ENCODE measurements around the gene TBX21. TPM values are rescaled to one million over a fixed set of nuclear protein-coding genes. Genes with fewer than 3 reads are reported as not detected.

TBX21 gene
- total RNA-seq, 1 experiment from 2014 or later = 0.15 TPM

- peak; percentile 27; the same call in 1 of the 2 replicates for TF ChIP-seq PREB (CRISPR knock-in tag; IDR thresholded peaks at IDR 0.05; ENCODE audit: borderline replicate concordance)
- no peak for TF ChIP-seq SOX15 (CRISPR knock-in tag; IDR thresholded peaks at IDR 0.05)
- no peak for TF ChIP-seq ZNF263 (CRISPR knock-in tag; IDR thresholded peaks at IDR 0.05; ENCODE audit: low read depth)
- no peak for TF ChIP-seq ZBTB43 (CRISPR knock-in tag; IDR thresholded peaks at IDR 0.05)
- peak; percentile 53; the same call in 1 of the 2 replicates for TF ChIP-seq FOXK1 (CRISPR knock-in tag; IDR thresholded peaks at IDR 0.05)
- no peak for TF ChIP-seq AFF4 (CRISPR knock-in tag; IDR thresholded peaks at IDR 0.05; ENCODE audit: borderline replicate concordance)
- no peak for TF ChIP-seq ZNF671 (CRISPR knock-in tag; IDR thresholded peaks at IDR 0.05)
- TF ChIP-seq, protein P1, sequence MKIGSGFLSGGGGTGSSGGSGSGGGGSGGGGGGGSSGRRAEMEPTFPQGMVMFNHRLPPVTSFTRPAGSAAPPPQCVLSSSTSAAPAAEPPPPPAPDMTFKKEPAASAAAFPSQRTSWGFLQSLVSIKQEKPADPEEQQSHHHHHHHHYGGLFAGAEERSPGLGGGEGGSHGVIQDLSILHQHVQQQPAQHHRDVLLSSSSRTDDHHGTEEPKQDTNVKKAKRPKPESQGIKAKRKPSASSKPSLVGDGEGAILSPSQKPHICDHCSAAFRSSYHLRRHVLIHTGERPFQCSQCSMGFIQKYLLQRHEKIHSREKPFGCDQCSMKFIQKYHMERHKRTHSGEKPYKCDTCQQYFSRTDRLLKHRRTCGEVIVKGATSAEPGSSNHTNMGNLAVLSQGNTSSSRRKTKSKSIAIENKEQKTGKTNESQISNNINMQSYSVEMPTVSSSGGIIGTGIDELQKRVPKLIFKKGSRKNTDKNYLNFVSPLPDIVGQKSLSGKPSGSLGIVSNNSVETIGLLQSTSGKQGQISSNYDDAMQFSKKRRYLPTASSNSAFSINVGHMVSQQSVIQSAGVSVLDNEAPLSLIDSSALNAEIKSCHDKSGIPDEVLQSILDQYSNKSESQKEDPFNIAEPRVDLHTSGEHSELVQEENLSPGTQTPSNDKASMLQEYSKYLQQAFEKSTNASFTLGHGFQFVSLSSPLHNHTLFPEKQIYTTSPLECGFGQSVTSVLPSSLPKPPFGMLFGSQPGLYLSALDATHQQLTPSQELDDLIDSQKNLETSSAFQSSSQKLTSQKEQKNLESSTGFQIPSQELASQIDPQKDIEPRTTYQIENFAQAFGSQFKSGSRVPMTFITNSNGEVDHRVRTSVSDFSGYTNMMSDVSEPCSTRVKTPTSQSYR (CRISPR knock-in tag; IDR thresholded peaks at IDR 0.05) = peak; percentile 91
- no peak for TF ChIP-seq ZNF423 (CRISPR knock-in tag; IDR thresholded peaks at IDR 0.05)
- TF ChIP-seq NFYB (CRISPR knock-in tag; conservative IDR thresholded peaks at IDR 0.05; ENCODE audit: low read depth) = no peak
- peak; percentile 91 for TF ChIP-seq RELA (CRISPR knock-in tag; IDR thresholded peaks at IDR 0.05; ENCODE audit: borderline replicate concordance)
- TF ChIP-seq CTCF (IDR thresholded peaks at IDR 0.05) = no peak
- TF ChIP-seq NFATC4 (CRISPR knock-in tag; IDR thresholded peaks at IDR 0.05) = no peak
- TF ChIP-seq, protein P2, sequence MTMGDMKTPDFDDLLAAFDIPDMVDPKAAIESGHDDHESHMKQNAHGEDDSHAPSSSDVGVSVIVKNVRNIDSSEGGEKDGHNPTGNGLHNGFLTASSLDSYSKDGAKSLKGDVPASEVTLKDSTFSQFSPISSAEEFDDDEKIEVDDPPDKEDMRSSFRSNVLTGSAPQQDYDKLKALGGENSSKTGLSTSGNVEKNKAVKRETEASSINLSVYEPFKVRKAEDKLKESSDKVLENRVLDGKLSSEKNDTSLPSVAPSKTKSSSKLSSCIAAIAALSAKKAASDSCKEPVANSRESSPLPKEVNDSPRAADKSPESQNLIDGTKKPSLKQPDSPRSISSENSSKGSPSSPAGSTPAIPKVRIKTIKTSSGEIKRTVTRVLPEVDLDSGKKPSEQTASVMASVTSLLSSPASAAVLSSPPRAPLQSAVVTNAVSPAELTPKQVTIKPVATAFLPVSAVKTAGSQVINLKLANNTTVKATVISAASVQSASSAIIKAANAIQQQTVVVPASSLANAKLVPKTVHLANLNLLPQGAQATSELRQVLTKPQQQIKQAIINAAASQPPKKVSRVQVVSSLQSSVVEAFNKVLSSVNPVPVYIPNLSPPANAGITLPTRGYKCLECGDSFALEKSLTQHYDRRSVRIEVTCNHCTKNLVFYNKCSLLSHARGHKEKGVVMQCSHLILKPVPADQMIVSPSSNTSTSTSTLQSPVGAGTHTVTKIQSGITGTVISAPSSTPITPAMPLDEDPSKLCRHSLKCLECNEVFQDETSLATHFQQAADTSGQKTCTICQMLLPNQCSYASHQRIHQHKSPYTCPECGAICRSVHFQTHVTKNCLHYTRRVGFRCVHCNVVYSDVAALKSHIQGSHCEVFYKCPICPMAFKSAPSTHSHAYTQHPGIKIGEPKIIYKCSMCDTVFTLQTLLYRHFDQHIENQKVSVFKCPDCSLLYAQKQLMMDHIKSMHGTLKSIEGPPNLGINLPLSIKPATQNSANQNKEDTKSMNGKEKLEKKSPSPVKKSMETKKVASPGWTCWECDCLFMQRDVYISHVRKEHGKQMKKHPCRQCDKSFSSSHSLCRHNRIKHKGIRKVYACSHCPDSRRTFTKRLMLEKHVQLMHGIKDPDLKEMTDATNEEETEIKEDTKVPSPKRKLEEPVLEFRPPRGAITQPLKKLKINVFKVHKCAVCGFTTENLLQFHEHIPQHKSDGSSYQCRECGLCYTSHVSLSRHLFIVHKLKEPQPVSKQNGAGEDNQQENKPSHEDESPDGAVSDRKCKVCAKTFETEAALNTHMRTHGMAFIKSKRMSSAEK (CRISPR knock-in tag; IDR thresholded peaks at IDR 0.05; ENCODE audit: borderline replicate concordance) = no peak
- TF ChIP-seq, protein P3, sequence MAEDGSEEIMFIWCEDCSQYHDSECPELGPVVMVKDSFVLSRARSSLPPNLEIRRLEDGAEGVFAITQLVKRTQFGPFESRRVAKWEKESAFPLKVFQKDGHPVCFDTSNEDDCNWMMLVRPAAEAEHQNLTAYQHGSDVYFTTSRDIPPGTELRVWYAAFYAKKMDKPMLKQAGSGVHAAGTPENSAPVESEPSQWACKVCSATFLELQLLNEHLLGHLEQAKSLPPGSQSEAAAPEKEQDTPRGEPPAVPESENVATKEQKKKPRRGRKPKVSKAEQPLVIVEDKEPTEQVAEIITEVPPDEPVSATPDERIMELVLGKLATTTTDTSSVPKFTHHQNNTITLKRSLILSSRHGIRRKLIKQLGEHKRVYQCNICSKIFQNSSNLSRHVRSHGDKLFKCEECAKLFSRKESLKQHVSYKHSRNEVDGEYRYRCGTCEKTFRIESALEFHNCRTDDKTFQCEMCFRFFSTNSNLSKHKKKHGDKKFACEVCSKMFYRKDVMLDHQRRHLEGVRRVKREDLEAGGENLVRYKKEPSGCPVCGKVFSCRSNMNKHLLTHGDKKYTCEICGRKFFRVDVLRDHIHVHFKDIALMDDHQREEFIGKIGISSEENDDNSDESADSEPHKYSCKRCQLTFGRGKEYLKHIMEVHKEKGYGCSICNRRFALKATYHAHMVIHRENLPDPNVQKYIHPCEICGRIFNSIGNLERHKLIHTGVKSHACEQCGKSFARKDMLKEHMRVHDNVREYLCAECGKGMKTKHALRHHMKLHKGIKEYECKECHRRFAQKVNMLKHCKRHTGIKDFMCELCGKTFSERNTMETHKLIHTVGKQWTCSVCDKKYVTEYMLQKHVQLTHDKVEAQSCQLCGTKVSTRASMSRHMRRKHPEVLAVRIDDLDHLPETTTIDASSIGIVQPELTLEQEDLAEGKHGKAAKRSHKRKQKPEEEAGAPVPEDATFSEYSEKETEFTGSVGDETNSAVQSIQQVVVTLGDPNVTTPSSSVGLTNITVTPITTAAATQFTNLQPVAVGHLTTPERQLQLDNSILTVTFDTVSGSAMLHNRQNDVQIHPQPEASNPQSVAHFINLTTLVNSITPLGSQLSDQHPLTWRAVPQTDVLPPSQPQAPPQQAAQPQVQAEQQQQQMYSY (CRISPR knock-in tag; IDR thresholded peaks at IDR 0.05) = peak; percentile 65; the same call in 1 of the 2 replicates
- no peak for TF ChIP-seq HMGXB4 (CRISPR knock-in tag; IDR thresholded peaks at IDR 0.05)
Observed at GRCh38 chr17:47720754-47721533, 12.1 kb upstream of the TBX21 start (continued).
